DND-41 (cell line): ENCODE measurements around the gene UBR1.

Experiments used
- ATAC-seq: fragments of 200-7000 bp; cut with Tn5 transposase; 3 replicates; pipeline ENCODE4 v1.9.1; 2021; ENCODE audit warnings: low read depth; ENCODE audit not compliant: insufficient read depth
- DNase-seq: peaks from one replicate; pipeline ENCODE4 v3.0.0-alpha.2; 2020
- H2AFZ ChIP-seq: 2 replicates; pipeline ENCODE4 v1.6.0; 2012; ENCODE audit warnings: low read depth, low read length
- H3K27ac ChIP-seq: 2 replicates; pipeline ENCODE4 v1.5.1; 2012; ENCODE audit warnings: low read length, inconsistent platforms
- H3K27me3 ChIP-seq: fragments of 200-600 bp; sonication (generic); 2 replicates; pipeline ENCODE4 v1.6.0; 2012; ENCODE audit warnings: low read length, mild to moderate bottlenecking, inconsistent platforms; ENCODE audit not compliant: insufficient read depth, poor library complexity
- H3K36me3 ChIP-seq: 2 replicates; pipeline ENCODE4 v1.5.1; 2012; ENCODE audit warnings: low read length, inconsistent platforms; ENCODE audit not compliant: insufficient read depth
- H3K4me1 ChIP-seq: 2 replicates; pipeline ENCODE4 v1.5.1; 2012; ENCODE audit warnings: mild to moderate bottlenecking, low read length; ENCODE audit not compliant: insufficient read depth
- H3K4me2 ChIP-seq: 2 replicates; pipeline ENCODE4 v1.6.0; 2012; ENCODE audit warnings: mild to moderate bottlenecking, moderate library complexity, low read length, inconsistent platforms; ENCODE audit not compliant: insufficient read depth
- H3K4me3 ChIP-seq, 2 experiments: fragments of 200-600 bp in 1 of 2; shearing (Covaris generic) in 1 of 2; 2 replicates each; pipeline ENCODE4 v1.5.1; 2012 to 2016; ENCODE audit warnings: inconsistent platforms in 2 of 2, low read length in 2 of 2, mild to moderate bottlenecking in 2 of 2, low read depth in 1 of 2, moderate library complexity in 1 of 2
- H3K79me2 ChIP-seq: 2 replicates; pipeline ENCODE4 v1.6.0; 2012; ENCODE audit warnings: low read length, inconsistent platforms; ENCODE audit not compliant: insufficient read depth
- H3K9ac ChIP-seq: 2 replicates; pipeline ENCODE4 v1.6.0; 2012; ENCODE audit warnings: low read depth, mild to moderate bottlenecking, inconsistent platforms, low read length, moderate library complexity
- H3K9me3 ChIP-seq: 2 replicates; pipeline ENCODE4 v1.5.1; 2012; ENCODE audit warnings: low read length, moderate library complexity, mild to moderate bottlenecking, inconsistent platforms; ENCODE audit not compliant: insufficient read depth, severe bottlenecking
- H4K20me1 ChIP-seq: 2 replicates; pipeline ENCODE4 v1.6.0; 2012; ENCODE audit warnings: low read length; ENCODE audit not compliant: insufficient read depth
- CTCF ChIP-seq: IDR thresholded peaks from 2 replicates; pipeline ENCODE4 v1.5.1; 2012; ENCODE audit warnings: borderline replicate concordance, low read length, moderate library complexity, mild to moderate bottlenecking; ENCODE audit not compliant: poor library complexity, severe bottlenecking; ENCODE audit errors: extremely low read depth
- EZH2 ChIP-seq: IDR thresholded peaks from 3 replicates; pipeline ENCODE4 v1.6.1; 2012; ENCODE audit warnings: borderline replicate concordance, low read depth, mild to moderate bottlenecking, moderate library complexity, low read length, inconsistent platforms; ENCODE audit not compliant: severe bottlenecking

The UBR1 gene

GRCh38 chr15:42933886-42934667 lies 171.8 kb downstream of the UBR1 start:
- Histone ChIP-seq H4K20me1 (no peaks in the 10 kb centered on the region), H3K4me3 (no peak overlapping the region), H3K36me3 (no peaks in the 10 kb centered on the region), H3K27me3 (no peaks in the 10 kb centered on the region), H3K4me2 (no peak overlapping the region), H3K27ac (no peak overlapping the region), H3K9ac (no peak overlapping the region), H3K9me3 (no peaks in the 10 kb centered on the region), H3K79me2 (no peaks in the 10 kb centered on the region), H2AFZ (no peak overlapping the region), H3K4me1 (no peaks in the 10 kb centered on the region)
- no peak for TF ChIP-seq EZH2
- no peak for TF ChIP-seq CTCF
- ATAC-seq (no peak), DNase-seq (no peak)

GRCh38 chr15:42932833-42933515 lies 172.9 kb downstream of the UBR1 start:
- ATAC-seq (no peak), DNase-seq (no peak)
- no peak overlapping the region for H3K9ac ChIP-seq
- TF ChIP-seq CTCF, result no peak
- no peaks in the 10 kb centered on the region for H3K9me3 ChIP-seq
- no peak overlapping the region for H3K4me3 ChIP-seq
- no peak overlapping the region for H3K27ac ChIP-seq
- no peaks in the 10 kb centered on the region for H3K27me3 ChIP-seq
- H3K79me2 ChIP-seq, result no peaks in the 10 kb centered on the region
- H3K4me2 ChIP-seq, result no peak overlapping the region
- no peaks in the 10 kb centered on the region for H4K20me1 ChIP-seq
- H3K4me1 ChIP-seq, result no peaks in the 10 kb centered on the region
- no peak overlapping the region for H2AFZ ChIP-seq
- H3K36me3 ChIP-seq, result no peaks in the 10 kb centered on the region

GRCh38 chr15:42931702-42932486 lies 173.9 kb downstream of the UBR1 start:
- no peak for DNase-seq
- ATAC-seq, result no peak
- Histone ChIP-seq H3K4me2 (no peak overlapping the region), H3K79me2 (no peaks in the 10 kb centered on the region), H2AFZ (no peak overlapping the region), H3K27ac (no peak overlapping the region), H3K9me3 (no peaks in the 10 kb centered on the region), H3K4me3 (no peak overlapping the region), H3K4me1 (no peaks in the 10 kb centered on the region), H3K36me3 (no peaks in the 10 kb centered on the region), H4K20me1 (no peaks in the 10 kb centered on the region), H3K27me3 (no peaks in the 10 kb centered on the region), H3K9ac (no peak overlapping the region)
- TF ChIP-seq CTCF, result no peak
- TF ChIP-seq EZH2, result no peak
